IMR-90 (cell line): ENCODE measurements around the gene NUDT3. TPM values are rescaled to one million over a fixed set of nuclear protein-coding genes. Genes with fewer than 3 reads are reported as not detected.

Experiments used
- ATAC-seq: fragments of 200-7000 bp; cut with Tn5 transposase; 2 replicates; pipeline ENCODE4 v1.9.1; 2020; ENCODE audit warnings: low read depth, mild to moderate bottlenecking, moderate library complexity
- BruUV-seq: library from RNA; stranded (reverse); fragments of 400-500 nt; replicated peaks from 2 replicates; lab custom pipeline; 2021; lab: Mats Ljungman, UMichigan
- CTCF ChIA-PET: fragments of 300-600 bp; formaldehyde crosslinking; extraction: SDS; loops from one replicate; lab custom pipeline; 2021; ENCODE audit warnings: antibody characterized with exemption; lab: Yijun Ruan, JAX
- POLR2A ChIA-PET: fragments of 300-600 bp; sonication (Branson Sonifier 250); formaldehyde crosslinking; loops from one replicate; lab custom pipeline; 2022; ENCODE audit warnings: antibody characterized with exemption; ENCODE audit not compliant: unreplicated experiment; lab: Charles Lee
- DNase-seq: peaks from one replicate; pipeline ENCODE4 v3.0.0; 2013
- H2AFZ ChIP-seq: replicated peaks from 2 replicates; pipeline ENCODE3; 2013; ENCODE audit warnings: low read length, mild to moderate bottlenecking; ENCODE audit not compliant: poor library complexity
- H2AK5ac ChIP-seq: 2 replicates; pipeline ENCODE4 v1.6.1; 2013; ENCODE audit warnings: low read depth, low read length, inconsistent platforms
- H2AK9ac ChIP-seq: replicated peaks from 2 replicates; pipeline ENCODE3; 2013; ENCODE audit warnings: mild to moderate bottlenecking, low read depth, low read length, moderate library complexity; ENCODE audit not compliant: poor library complexity
- H2BK120ac ChIP-seq: 2 replicates; pipeline ENCODE4 v1.6.1; 2013; ENCODE audit warnings: low read depth, low read length, inconsistent platforms
- H2BK15ac ChIP-seq: 3 replicates; pipeline ENCODE4 v1.6.1; 2013; ENCODE audit warnings: low read depth, low read length, inconsistent platforms
- H2BK20ac ChIP-seq: 2 replicates; pipeline ENCODE4 v1.6.1; 2013; ENCODE audit warnings: low read depth, mild to moderate bottlenecking, inconsistent platforms, low read length, moderate library complexity
- H2BK5ac ChIP-seq: 2 replicates; pipeline ENCODE4 v1.6.1; 2013; ENCODE audit warnings: mild to moderate bottlenecking, low read depth, low read length, inconsistent platforms; ENCODE audit not compliant: poor library complexity, severe bottlenecking
- H3K14ac ChIP-seq: replicated peaks from 2 replicates; pipeline ENCODE4 v1.6.1; 2013; ENCODE audit warnings: low read depth, low read length, inconsistent platforms
- H3K18ac ChIP-seq: 2 replicates; pipeline ENCODE4 v1.6.1; 2013; ENCODE audit warnings: low read depth, low read length, control low read depth
- H3K23ac ChIP-seq: 2 replicates; pipeline ENCODE4 v1.6.1; 2013; ENCODE audit warnings: low read depth, low read length, inconsistent platforms
- H3K27ac ChIP-seq: 2 replicates; pipeline ENCODE4 v1.5.1; 2013; ENCODE audit warnings: mild to moderate bottlenecking, control low read depth, low read length; ENCODE audit not compliant: insufficient read depth
- H3K27me3 ChIP-seq: 2 replicates; pipeline ENCODE4 v1.6.1; 2013; ENCODE audit warnings: low read length; ENCODE audit not compliant: control insufficient read depth, insufficient read depth
- H3K36me3 ChIP-seq: 2 replicates; pipeline ENCODE4 v1.6.1; 2013; ENCODE audit warnings: low read length, mixed read lengths; ENCODE audit not compliant: control insufficient read depth, insufficient read depth
- H3K4ac ChIP-seq: 2 replicates; pipeline ENCODE4 v1.6.1; 2013; ENCODE audit warnings: low read depth, low read length, inconsistent platforms
- H3K4me1 ChIP-seq: 2 replicates; pipeline ENCODE4 v1.6.1; 2013; ENCODE audit warnings: low read length, mixed read lengths; ENCODE audit not compliant: control insufficient read depth, insufficient read depth
- H3K4me2 ChIP-seq: 2 replicates; pipeline ENCODE4 v1.6.1; 2013; ENCODE audit warnings: low read depth, mild to moderate bottlenecking, control low read depth, low read length, moderate library complexity
- H3K4me3 ChIP-seq: 2 replicates; pipeline ENCODE4 v1.5.1; 2013; ENCODE audit warnings: low read depth, mild to moderate bottlenecking, control low read depth, low read length, moderate library complexity; ENCODE audit not compliant: insufficient read depth
- H3K56ac ChIP-seq: 2 replicates; pipeline ENCODE4 v1.6.1; 2013; ENCODE audit warnings: low read length, inconsistent platforms; ENCODE audit not compliant: insufficient read depth; ENCODE audit errors: extremely low read depth
- H3K79me1 ChIP-seq, 2 experiments: 2 replicates each; pipeline ENCODE4 v1.6.1; 2013; ENCODE audit warnings: low read length in 2 of 2, inconsistent platforms in 1 of 2, low read depth in 1 of 2
- H3K9ac ChIP-seq: 2 replicates; pipeline ENCODE4 v1.6.1; 2013; ENCODE audit warnings: low read depth, low read length, control low read depth
- H3K9me1 ChIP-seq: 2 replicates; pipeline ENCODE4 v1.6.1; 2013; ENCODE audit warnings: low read length, inconsistent platforms; ENCODE audit not compliant: insufficient read depth
- H3K9me3 ChIP-seq: 2 replicates; pipeline ENCODE4 v1.6.1; 2013; ENCODE audit warnings: low read length; ENCODE audit not compliant: control insufficient read depth, insufficient read depth
- H4K20me1 ChIP-seq: 2 replicates; pipeline ENCODE4 v1.6.1; 2013; ENCODE audit warnings: low read length, inconsistent platforms; ENCODE audit not compliant: insufficient read depth
- H4K5ac ChIP-seq: 2 replicates; pipeline ENCODE4 v1.6.1; 2013; ENCODE audit warnings: mild to moderate bottlenecking, low read depth, low read length, control low read depth
- H4K8ac ChIP-seq, 2 experiments: 2 replicates each; pipeline ENCODE4 v1.6.1; 2013; ENCODE audit warnings: low read depth in 2 of 2, low read length in 2 of 2, control low read depth in 1 of 2, inconsistent platforms in 1 of 2
- H4K91ac ChIP-seq: 2 replicates; pipeline ENCODE4 v1.6.1; 2013; ENCODE audit warnings: low read depth, low read length, inconsistent platforms; ENCODE audit not compliant: insufficient read depth
- MAZ ChIP-seq: IDR thresholded peaks from 2 replicates; pipeline ENCODE4 v1.6.1; 2012; ENCODE audit warnings: low read depth, mild to moderate bottlenecking, low read length, improper control_type of control experiment, moderate library complexity, borderline replicate concordance
- WGBS, 2 experiments: methylation state at CpG; one replicate each; pipeline versions ENCODE4 v1.1.5 to v1.1.7; 2013; ENCODE audit warnings: missing lambda C conversion rate in 2 of 2; ENCODE audit not compliant: insufficient read length in 1 of 2; ENCODE audit errors: extremely low coverage in 2 of 2; 5-methylcytosine and 5-hydroxymethylcytosine counted together
- dilution Hi-C: fragments of 300-500 bp; cut with HindIII; formaldehyde crosslinking; loops from one replicate; pipeline ENCODE4 v1.14.3; 2018; ENCODE audit warnings: low sequenced_read_pairs; ENCODE audit not compliant: unreplicated experiment
- in situ Hi-C: fragments of 300-500 bp; cut with MboI; formaldehyde crosslinking; loops from 3 replicates; pipeline ENCODE4 v1.14.3; 2019; ENCODE audit warnings: low sequenced_read_pairs, inconsistent platforms, mixed read lengths
- intact Hi-C: fragments of 100-400 bp; cut with micrococcal nuclease; formaldehyde crosslinking; loops from 2 replicates; pipeline ENCODE4 v1.10.0; 2022
- polyA plus RNA-seq, 3 experiments: library from polyadenylated mRNA; depleted of rRNA; stranded (reverse); fragments of >200 nt; gene quantifications; 2 replicates each; pipeline ENCODE4 v1.2.3, GENCODE V29; 2012; ENCODE audit warnings: low replicate concordance in 1 of 3
- total RNA-seq: library from RNA; depleted of rRNA; stranded (reverse); fragments of >200 nt; gene quantifications from 2 replicates; pipeline ENCODE4 v1.2.3, GENCODE V29; 2012

Gene NUDT3
- total and polyA plus RNA-seq, 2 of the 4 experiments (the other 2 are of a cell fraction) = 10.1 to 17.2 TPM

- no peaks in the 10 kb centered on the region for H3K27me3 ChIP-seq
- H3K9ac ChIP-seq = no peak overlapping the region
- H3K18ac ChIP-seq = no peak overlapping the region
- WGBS, 2 experiments = no CpG with 5 or more reads among the region's 78 CpGs
- peak overlapping the region; percentile 76 for H2BK5ac ChIP-seq
- H4K5ac ChIP-seq = no peak overlapping the region
- H3K9me1 ChIP-seq = peaks cover 12% of the 10 kb centered on the region; the same call in 1 of the 2 replicates
- no peak for DNase-seq
- no peak overlapping the region for H3K4ac ChIP-seq
- H3K4me3 ChIP-seq = peak overlapping the region; percentile 76
- H3K56ac ChIP-seq = no peak overlapping the region
- H2AK5ac ChIP-seq = no peak overlapping the region
- peak; percentile 13 for ATAC-seq
- H4K8ac ChIP-seq = no peak overlapping the region; a peak in 1 of 4 replicates
- peak overlapping the region; percentile 96 for H2AK9ac ChIP-seq
- no peak overlapping the region for H2BK15ac ChIP-seq
- H3K4me2 ChIP-seq = no peak overlapping the region
- H4K91ac ChIP-seq = no peak overlapping the region; the same call in 1 of the 2 replicates
- H3K79me1 ChIP-seq = peaks cover 8 to 35% of the 10 kb centered on the region in 2 experiments
- dilution Hi-C loops (no loop called here), in situ Hi-C loops (no loop called here), intact Hi-C loops (loop anchor here (2.0 to 5.0 kb wide), 2 partner anchors 25 to 40 kb away; no protein-coding TSS in a partner anchor)
- no peak overlapping the region for H2BK120ac ChIP-seq
- peak overlapping the region; percentile 79 for H2AFZ ChIP-seq
- peak overlapping the region; percentile 78; the same call in 1 of the 2 replicates for H3K27ac ChIP-seq
- no peaks in the 10 kb centered on the region for H3K9me3 ChIP-seq
- POLR2A ChIA-PET = interaction anchor here (0.5 to 1.0 kb wide), 12 partner anchors 10 to 1590 kb away, joined by 3 to 10 read pairs (median 4); no protein-coding TSS in a partner anchor
- CTCF ChIA-PET = interaction anchor here (0.5 to 1.0 kb wide), 3 partner anchors 14 to 642 kb away, joined by 3 to 4 read pairs (median 4); no protein-coding TSS in a partner anchor
- H4K20me1 ChIP-seq = peaks cover 24% of the 10 kb centered on the region
- H3K14ac ChIP-seq = no peak overlapping the region
- no peak overlapping the region for H2BK20ac ChIP-seq
- TF ChIP-seq MAZ = no peak
- H3K4me1 ChIP-seq = peaks cover 19% of the 10 kb centered on the region
- no peak overlapping the region for H3K23ac ChIP-seq
- peaks cover 11% of the 10 kb centered on the region for H3K36me3 ChIP-seq
- no TSS peak for BruUV-seq
Measured at GRCh38 chr6:34237316-34237721, 155.2 kb downstream of the NUDT3 start.
